ENCODE data around the gene ATP6V1E1.

DNA sequence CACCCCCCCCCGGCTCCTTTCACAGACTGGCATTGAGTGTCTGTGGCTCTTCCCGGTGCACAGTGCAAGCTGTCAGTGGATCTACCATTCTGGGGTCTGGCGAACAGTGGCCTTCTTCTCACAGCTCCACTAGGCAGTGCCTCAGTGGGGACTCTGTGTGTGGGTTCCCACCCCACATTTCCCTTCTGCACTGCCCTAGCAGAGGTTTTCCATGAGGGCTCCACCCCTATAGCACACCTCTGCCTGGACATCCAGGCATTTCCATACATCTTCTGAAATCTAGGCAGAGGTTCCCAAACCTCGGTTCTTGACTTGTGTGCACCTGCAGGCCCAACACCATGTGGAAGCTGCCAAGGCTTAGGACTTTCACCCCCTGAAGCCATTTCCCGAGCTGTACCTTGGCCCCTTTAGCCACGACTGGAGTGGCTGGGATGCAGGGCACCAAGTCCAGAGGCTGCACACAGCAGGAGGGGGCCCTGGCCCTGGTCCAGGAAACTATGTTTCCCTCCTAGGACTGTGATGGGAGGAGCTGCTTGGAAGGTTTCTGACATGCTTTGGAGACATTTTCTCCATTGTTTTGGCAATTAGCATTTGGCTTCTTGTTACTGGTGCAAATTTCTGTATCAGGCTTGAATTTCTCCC, 36.0 kb upstream of the ATP6V1E1 start:
- TF ChIP-seq, protein P1, sequence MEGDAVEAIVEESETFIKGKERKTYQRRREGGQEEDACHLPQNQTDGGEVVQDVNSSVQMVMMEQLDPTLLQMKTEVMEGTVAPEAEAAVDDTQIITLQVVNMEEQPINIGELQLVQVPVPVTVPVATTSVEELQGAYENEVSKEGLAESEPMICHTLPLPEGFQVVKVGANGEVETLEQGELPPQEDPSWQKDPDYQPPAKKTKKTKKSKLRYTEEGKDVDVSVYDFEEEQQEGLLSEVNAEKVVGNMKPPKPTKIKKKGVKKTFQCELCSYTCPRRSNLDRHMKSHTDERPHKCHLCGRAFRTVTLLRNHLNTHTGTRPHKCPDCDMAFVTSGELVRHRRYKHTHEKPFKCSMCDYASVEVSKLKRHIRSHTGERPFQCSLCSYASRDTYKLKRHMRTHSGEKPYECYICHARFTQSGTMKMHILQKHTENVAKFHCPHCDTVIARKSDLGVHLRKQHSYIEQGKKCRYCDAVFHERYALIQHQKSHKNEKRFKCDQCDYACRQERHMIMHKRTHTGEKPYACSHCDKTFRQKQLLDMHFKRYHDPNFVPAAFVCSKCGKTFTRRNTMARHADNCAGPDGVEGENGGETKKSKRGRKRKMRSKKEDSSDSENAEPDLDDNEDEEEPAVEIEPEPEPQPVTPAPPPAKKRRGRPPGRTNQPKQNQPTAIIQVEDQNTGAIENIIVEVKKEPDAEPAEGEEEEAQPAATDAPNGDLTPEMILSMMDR (IDR thresholded peaks at IDR 0.05; ENCODE audit: low read depth, low read length) = no peak
- TF ChIP-seq POLR2A (IDR thresholded peaks at IDR 0.05; ENCODE audit: extremely low read depth, insufficient read length) = no peak
- TF ChIP-seq, protein P2, sequence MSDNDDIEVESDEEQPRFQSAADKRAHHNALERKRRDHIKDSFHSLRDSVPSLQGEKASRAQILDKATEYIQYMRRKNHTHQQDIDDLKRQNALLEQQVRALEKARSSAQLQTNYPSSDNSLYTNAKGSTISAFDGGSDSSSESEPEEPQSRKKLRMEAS (IDR thresholded peaks at IDR 0.05; ENCODE audit: low read depth, low read length) = no peak
